ENCODE results near the gene ENOSF1. TPM values are rescaled to one million over a fixed set of nuclear protein-coding genes. Genes with fewer than 3 reads are reported as not detected.
"Not testable (repeated sequence)": the region's sequence is repeated elsewhere in the genome, so short reads cannot be mapped to it uniquely, and the experiment has no call there.

ENOSF1 gene, protein sequence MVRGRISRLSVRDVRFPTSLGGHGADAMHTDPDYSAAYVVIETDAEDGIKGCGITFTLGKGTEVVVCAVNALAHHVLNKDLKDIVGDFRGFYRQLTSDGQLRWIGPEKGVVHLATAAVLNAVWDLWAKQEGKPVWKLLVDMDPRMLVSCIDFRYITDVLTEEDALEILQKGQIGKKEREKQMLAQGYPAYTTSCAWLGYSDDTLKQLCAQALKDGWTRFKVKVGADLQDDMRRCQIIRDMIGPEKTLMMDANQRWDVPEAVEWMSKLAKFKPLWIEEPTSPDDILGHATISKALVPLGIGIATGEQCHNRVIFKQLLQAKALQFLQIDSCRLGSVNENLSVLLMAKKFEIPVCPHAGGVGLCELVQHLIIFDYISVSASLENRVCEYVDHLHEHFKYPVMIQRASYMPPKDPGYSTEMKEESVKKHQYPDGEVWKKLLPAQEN
- total RNA-seq (100 to 1,000 TPM in 3 of 5 donors, 10 to 100 TPM in 2; 61.4 to 114 (median 106) TPM), polyA plus RNA-seq (10 to 100 TPM; 24.0 to 58.0 (median 31.8) TPM)
- long read RNA-seq, donor 1, partial matches to known transcripts = 0 of 4 reads
- long read RNA-seq, donor 1, other reads (novel, unspliced or antisense) = 0 of 4 reads
- long read RNA-seq, donor 2, partial matches to known transcripts = 0 of 9 reads
- long read RNA-seq, donor 2, other reads (novel, unspliced or antisense) = 0 of 9 reads
- long read RNA-seq, donor 3, partial matches to known transcripts = 0 of 5 reads
- long read RNA-seq, donor 3, other reads (novel, unspliced or antisense) = 0 of 5 reads
- long read RNA-seq, donor 4, partial matches to known transcripts = 0 of 1 reads
- long read RNA-seq, donor 4, other reads (novel, unspliced or antisense) = 0 of 1 reads
- long read RNA-seq, donor 5, partial matches to known transcripts = 0 of 2 reads
- long read RNA-seq, donor 5, other reads (novel, unspliced or antisense) = 0 of 2 reads
- long read RNA-seq, donor 6, partial matches to known transcripts = 0 of 13 reads
- long read RNA-seq, donor 6, other reads (novel, unspliced or antisense) = 0 of 13 reads
- long read RNA-seq, donor 7, partial matches to known transcripts = 0 of 4 reads
- long read RNA-seq, donor 7, other reads (novel, unspliced or antisense) = 0 of 4 reads
- long read RNA-seq, donor 8, partial matches to known transcripts = 5 of 11 reads
- long read RNA-seq, donor 8, other reads (novel, unspliced or antisense) = 0 of 11 reads
- long read RNA-seq, donor 9, partial matches to known transcripts = 0 of 10 reads
- long read RNA-seq, donor 9, other reads (novel, unspliced or antisense) = 0 of 10 reads
- long read RNA-seq, donor 10, full-length matches to known transcripts = 6 of 6 reads
- long read RNA-seq, donor 10, partial matches to known transcripts = 0 of 6 reads
- long read RNA-seq, donor 10, other reads (novel, unspliced or antisense) = 0 of 6 reads

DNA sequence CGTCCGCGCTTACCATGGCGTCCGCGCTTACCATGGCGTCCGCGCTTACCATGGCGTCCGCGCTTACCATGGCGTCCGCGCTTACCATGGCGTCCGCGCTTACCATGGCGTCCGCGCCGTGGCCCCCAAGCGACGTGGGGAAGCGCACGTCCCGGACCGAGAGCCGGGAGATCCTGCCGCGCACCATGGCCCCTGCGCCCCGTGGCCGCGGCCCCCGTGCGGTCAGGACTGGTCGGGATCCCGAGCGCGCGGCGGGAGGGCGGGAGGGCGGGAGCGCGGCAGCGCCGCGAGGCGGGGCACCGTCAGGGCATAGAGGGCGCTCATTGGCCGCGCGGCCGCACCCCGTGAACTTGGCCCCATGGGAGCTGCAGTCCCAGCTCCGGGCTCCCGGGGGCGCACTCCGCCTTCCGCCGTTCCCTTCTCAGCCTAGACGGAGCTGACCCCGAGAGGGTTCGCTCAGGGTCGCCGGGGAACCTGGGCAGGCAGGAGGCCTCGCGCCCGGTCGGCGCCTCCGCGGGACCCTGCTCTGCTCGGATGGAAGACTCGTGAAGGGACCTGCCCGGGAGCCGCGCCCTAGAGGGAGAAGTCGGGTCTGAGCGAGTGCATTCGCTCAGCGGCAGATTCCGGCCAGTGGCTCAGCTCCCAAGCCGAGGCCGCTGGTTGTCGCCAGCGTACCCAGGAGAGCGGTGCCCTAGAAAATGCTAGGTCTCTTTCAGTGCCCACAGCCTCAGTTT is at the start of gene ENOSF1:
Gene ENOSF1, minus strand, starts transcription at position 230 of the 734 bp plus-strand sequence. Its CDS starts 43 bp downstream, at position 187.
- intact Hi-C loops (cut with DNase I; ENCODE audit: low total_unique reads) = no loop called here

DNA sequence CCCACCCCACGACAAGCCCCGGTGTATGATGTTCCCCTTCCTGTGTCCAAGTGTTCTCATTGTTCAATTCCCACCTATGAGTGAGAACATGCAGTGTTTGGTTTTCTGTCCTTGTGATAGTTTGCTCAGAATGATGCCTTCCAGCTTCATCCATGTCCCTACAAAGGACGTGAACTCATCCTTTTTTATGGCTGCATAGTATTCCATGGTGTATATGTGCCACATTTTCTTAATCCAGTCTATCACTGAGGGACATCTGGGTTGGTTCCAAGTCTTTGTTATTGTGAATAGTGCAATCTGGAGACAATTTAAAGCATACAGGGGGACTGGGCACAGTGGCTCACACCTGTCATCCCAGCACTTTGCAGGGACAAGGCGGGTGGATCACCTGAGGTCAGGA is 47.4 kb upstream of the ENOSF1 start:
- H3K4me3 ChIP-seq; H3K4me1 ChIP-seq; DNase-seq; H3K9me3 ChIP-seq; H3K27ac ChIP-seq; H3K27me3 ChIP-seq; intact Hi-C loops (cut with DNase I; ENCODE audit: low total_unique reads): not testable (repeated sequence)
- H3K36me3 ChIP-seq = peaks cover 0 to 13% (median 11%) of the 10 kb centered on the region in 4 donors
- WGBS, 5 donors = 92 to 96% (median 95%) methylated on average over 2 to 4 of the region's 4 CpGs

More for the DNA sequence above, at the start of gene ENOSF1:
- WGBS, 5 donors = 4 to 14% (median 6%) methylated on average over 22 to 85 of the region's 91 CpGs; no CpG with 5 or more reads in 1 of the 5 donors
- Histone ChIP-seq H3K27me3 (no peaks in the 10 kb centered on the region), H3K4me1 (peaks cover 8 to 30% (median 19%) of the 10 kb centered on the region in 4 donors), H3K4me3 (peak within 1 kb of the TSS; percentile 56 to 81 (median 70)), H3K27ac (peak within 1 kb of the TSS; percentile 71 to 92 (median 89)), H3K36me3 (peaks cover 0 to 11% (median 10%) of the 10 kb centered on the region in 4 donors), H3K9me3 (no peaks in the 10 kb centered on the region)
- DNase-seq = peak; percentile 90 to 96
- TF ChIP-seq POLR2AphosphoS5 (IDR thresholded peaks at IDR 0.05) (peak in 2 of 3 donors; percentile 71 to 76), EP300 (IDR thresholded peaks at IDR 0.05) (no peak), POLR2A (IDR thresholded peaks at IDR 0.05) (no peak)
- TF ChIP-seq, protein P1, sequence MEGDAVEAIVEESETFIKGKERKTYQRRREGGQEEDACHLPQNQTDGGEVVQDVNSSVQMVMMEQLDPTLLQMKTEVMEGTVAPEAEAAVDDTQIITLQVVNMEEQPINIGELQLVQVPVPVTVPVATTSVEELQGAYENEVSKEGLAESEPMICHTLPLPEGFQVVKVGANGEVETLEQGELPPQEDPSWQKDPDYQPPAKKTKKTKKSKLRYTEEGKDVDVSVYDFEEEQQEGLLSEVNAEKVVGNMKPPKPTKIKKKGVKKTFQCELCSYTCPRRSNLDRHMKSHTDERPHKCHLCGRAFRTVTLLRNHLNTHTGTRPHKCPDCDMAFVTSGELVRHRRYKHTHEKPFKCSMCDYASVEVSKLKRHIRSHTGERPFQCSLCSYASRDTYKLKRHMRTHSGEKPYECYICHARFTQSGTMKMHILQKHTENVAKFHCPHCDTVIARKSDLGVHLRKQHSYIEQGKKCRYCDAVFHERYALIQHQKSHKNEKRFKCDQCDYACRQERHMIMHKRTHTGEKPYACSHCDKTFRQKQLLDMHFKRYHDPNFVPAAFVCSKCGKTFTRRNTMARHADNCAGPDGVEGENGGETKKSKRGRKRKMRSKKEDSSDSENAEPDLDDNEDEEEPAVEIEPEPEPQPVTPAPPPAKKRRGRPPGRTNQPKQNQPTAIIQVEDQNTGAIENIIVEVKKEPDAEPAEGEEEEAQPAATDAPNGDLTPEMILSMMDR (IDR thresholded peaks at IDR 0.05) = peak in 5 of 7 experiments; percentile 48 to 95 (median 83)

DNA sequence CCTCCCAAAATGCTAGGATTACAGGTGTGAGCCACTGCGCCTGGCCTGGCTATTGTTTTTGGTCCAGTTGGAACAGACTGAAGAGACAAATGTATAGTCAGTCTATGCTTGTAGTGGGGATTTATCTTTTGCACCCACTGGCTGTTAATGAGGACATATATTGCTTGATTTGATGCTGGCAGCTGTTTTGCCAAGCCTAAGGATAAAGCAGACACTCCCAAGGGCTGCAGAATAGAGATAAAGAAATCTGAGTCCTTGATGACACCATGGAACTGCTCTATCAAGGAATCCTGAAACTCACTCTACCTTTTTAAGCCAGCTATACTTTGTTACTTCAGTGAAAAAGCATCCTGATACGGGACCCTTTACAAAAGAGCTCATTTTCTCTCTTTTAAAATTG is 43.1 kb upstream of the ENOSF1 start:
- Histone ChIP-seq H3K27ac (no peak overlapping the region), H3K36me3 (peaks cover 0 to 36% (median 25%) of the 10 kb centered on the region in 4 donors), H3K4me3 (no peak overlapping the region), H3K4me1 (peaks cover 0 to 10% (median 6%) of the 10 kb centered on the region in 4 donors), H3K9me3 (no peaks in the 10 kb centered on the region), H3K27me3 (no peaks in the 10 kb centered on the region)
- DNase-seq = no peak
- no peak for TF ChIP-seq POLR2A (IDR thresholded peaks at IDR 0.05)
- TF ChIP-seq EP300 (IDR thresholded peaks at IDR 0.05) = no peak
- TF ChIP-seq, protein P1 (IDR thresholded peaks at IDR 0.05) = no peak
- TF ChIP-seq POLR2AphosphoS5 (IDR thresholded peaks at IDR 0.05) = no peak
- 62 to 77% (median 73%) methylated on average over 2 of the region's 2 CpGs for WGBS, 5 donors
- intact Hi-C loops (cut with DNase I; ENCODE audit: low total_unique reads) = no loop called here

- Histone ChIP-seq H3K4me1 (peaks cover 0 to 10% (median 6%) of the 10 kb centered on the region in 4 donors), H3K4me3 (no peak overlapping the region), H3K9me3 (no peaks in the 10 kb centered on the region), H3K27ac (no peak overlapping the region), H3K36me3 (peaks cover 0 to 39% (median 30%) of the 10 kb centered on the region in 4 donors), H3K27me3 (no peaks in the 10 kb centered on the region)
- intact Hi-C loops (cut with DNase I; ENCODE audit: low total_unique reads) = no loop called here
- TF ChIP-seq, protein P1 (IDR thresholded peaks at IDR 0.05) = no peak
- TF ChIP-seq POLR2AphosphoS5 (IDR thresholded peaks at IDR 0.05) (no peak), EP300 (IDR thresholded peaks at IDR 0.05) (no peak), POLR2A (IDR thresholded peaks at IDR 0.05) (no peak)
- no peak for DNase-seq
- 63 to 87% (median 80%) methylated on average over 1 of the region's 1 CpG for WGBS, 5 donors
Measured at GRCh38 chr18:754656-755055, 42.2 kb upstream of the ENOSF1 start.

All from stomach (tissue), 19 donors.